HG03460 (cell line): Measurements from ENCODE around the gene OR10H5.
"Not testable (repeated sequence)": the region's sequence is repeated elsewhere in the genome, so short reads cannot be mapped to it uniquely, and the experiment has no call there.

Experiments used
- ATAC-seq: cut with Tn5 transposase; IDR thresholded peaks from one replicate; pipeline ENCODE4 v1.9.1; 2021; ENCODE audit not compliant: unreplicated experiment

The OR10H5 gene

GRCh38 chr19:15843203-15843893 lies 55.9 kb downstream of the OR10H5 start:
- ATAC-seq = no peak

GRCh38 chr19:15843894-15844222 lies 56.4 kb downstream of the OR10H5 start:
- ATAC-seq = not testable (repeated sequence)

- ATAC-seq = no peak
These were observed 59.5 kb downstream of the OR10H5 start for GRCh38 chr19:15846923-15847322.

- ATAC-seq = no peak
These were observed 62.9 kb downstream of the OR10H5 start for GRCh38 chr19:15850385-15850784.
